PFSK-1 (cell line): ENCODE results near the gene TOM1L2.

Experiments
- FOXP2 ChIP-seq: optimal IDR thresholded peaks from 2 replicates; pipeline ENCODE3; 2011; ENCODE audit warnings: borderline replicate concordance, control low read depth, inconsistent platforms; ENCODE audit not compliant: insufficient read depth; ENCODE audit errors: extremely low read length, extremely low read depth
- POLR2AphosphoS5 ChIP-seq: IDR thresholded peaks from 2 replicates; pipeline ENCODE4 v1.6.1; 2012; ENCODE audit warnings: low read depth, mild to moderate bottlenecking, control low read depth, low read length, moderate library complexity
- REST ChIP-seq, 2 experiments: IDR thresholded peaks; 2 replicates each; pipeline versions ENCODE4 v1.6.1 to v1.8.0; 2011 to 2012; ENCODE audit warnings: low read depth in 2 of 2, low read length in 2 of 2, control low read depth in 1 of 2, inconsistent platforms in 1 of 2, mild to moderate bottlenecking in 1 of 2, moderate library complexity in 1 of 2; ENCODE audit not compliant: insufficient read depth in 1 of 2
- SIN3A ChIP-seq: IDR thresholded peaks from 2 replicates; pipeline ENCODE4 v1.6.1; 2012; ENCODE audit warnings: mild to moderate bottlenecking, low read length, moderate library complexity, borderline replicate concordance; ENCODE audit not compliant: insufficient read depth
- TAF1 ChIP-seq: IDR thresholded peaks from 2 replicates; pipeline ENCODE4 v1.6.1; 2012; ENCODE audit warnings: low read length, control low read depth, borderline replicate concordance; ENCODE audit not compliant: insufficient read depth

TOM1L2 gene

GRCh38 chr17:18009609-18010420 is 37.6 kb upstream of the TOM1L2 start:
- TF ChIP-seq REST (IDR thresholded peaks at IDR 0.05; ENCODE audit: insufficient read depth in 1 of 2, low read depth in 2 of 2, low read length in 2 of 2) (no peak), TAF1 (no peak), FOXP2 (no peak)

GRCh38 chr17:18008496-18009268 is 36.5 kb upstream of the TOM1L2 start:
- no peak for TF ChIP-seq REST (IDR thresholded peaks at IDR 0.05; ENCODE audit: insufficient read depth in 1 of 2, low read depth in 2 of 2, low read length in 2 of 2)
- no peak for TF ChIP-seq TAF1
- no peak for TF ChIP-seq POLR2AphosphoS5
- no peak for TF ChIP-seq SIN3A
- TF ChIP-seq FOXP2: no peak

GRCh38 chr17:18006495-18007239 is 34.5 kb upstream of the TOM1L2 start:
- TF ChIP-seq TAF1 (no peak), POLR2AphosphoS5 (no peak), FOXP2 (no peak)

GRCh38 chr17:18005496-18005895 is 33.3 kb upstream of the TOM1L2 start:
- TF ChIP-seq FOXP2 (no peak), REST (IDR thresholded peaks at IDR 0.05; ENCODE audit: insufficient read depth in 1 of 2, low read depth in 2 of 2, low read length in 2 of 2) (no peak), TAF1 (no peak), POLR2AphosphoS5 (no peak), SIN3A (no peak)

- TF ChIP-seq REST (IDR thresholded peaks at IDR 0.05; ENCODE audit: insufficient read depth in 1 of 2, low read depth in 2 of 2, low read length in 2 of 2): no peak
- no peak for TF ChIP-seq SIN3A
- TF ChIP-seq FOXP2: no peak
- TF ChIP-seq POLR2AphosphoS5: no peak
- no peak for TF ChIP-seq TAF1
Observed at GRCh38 chr17:18004884-18005305, 32.7 kb upstream of the TOM1L2 start.
